Measurements from ENCODE around the gene PCSK6.

DNA sequence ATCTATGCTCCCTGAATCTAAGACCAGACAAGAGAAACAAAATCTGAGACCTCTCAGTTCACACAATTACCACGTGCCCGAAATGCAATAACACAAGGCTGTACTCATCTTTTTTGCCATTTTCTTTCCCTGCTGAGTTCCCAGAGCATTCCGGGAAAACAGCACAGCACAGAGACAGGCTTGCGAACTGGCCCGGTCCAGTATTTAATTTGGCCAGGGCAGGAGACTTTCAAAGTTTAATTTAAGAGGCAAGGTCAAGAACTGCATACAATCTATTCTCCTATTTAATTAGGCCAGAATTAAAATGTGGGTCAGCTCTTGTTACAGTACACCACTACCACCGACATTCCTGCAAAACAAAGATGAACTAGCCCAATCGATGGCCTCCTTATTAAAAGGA, 107.0 kb downstream of the PCSK6 start:
- TF ChIP-seq POLR2A (IDR thresholded peaks at IDR 0.05): no peak
- TF ChIP-seq, protein P1, sequence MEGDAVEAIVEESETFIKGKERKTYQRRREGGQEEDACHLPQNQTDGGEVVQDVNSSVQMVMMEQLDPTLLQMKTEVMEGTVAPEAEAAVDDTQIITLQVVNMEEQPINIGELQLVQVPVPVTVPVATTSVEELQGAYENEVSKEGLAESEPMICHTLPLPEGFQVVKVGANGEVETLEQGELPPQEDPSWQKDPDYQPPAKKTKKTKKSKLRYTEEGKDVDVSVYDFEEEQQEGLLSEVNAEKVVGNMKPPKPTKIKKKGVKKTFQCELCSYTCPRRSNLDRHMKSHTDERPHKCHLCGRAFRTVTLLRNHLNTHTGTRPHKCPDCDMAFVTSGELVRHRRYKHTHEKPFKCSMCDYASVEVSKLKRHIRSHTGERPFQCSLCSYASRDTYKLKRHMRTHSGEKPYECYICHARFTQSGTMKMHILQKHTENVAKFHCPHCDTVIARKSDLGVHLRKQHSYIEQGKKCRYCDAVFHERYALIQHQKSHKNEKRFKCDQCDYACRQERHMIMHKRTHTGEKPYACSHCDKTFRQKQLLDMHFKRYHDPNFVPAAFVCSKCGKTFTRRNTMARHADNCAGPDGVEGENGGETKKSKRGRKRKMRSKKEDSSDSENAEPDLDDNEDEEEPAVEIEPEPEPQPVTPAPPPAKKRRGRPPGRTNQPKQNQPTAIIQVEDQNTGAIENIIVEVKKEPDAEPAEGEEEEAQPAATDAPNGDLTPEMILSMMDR (IDR thresholded peaks at IDR 0.05): no peak

Measured in uterus (tissue), 2 donors.